Transverse colon (tissue), 4 donors: ENCODE measurements around the gene BACH2.

Source experiments
- CTCF ChIP-seq, 5 experiments: fragments of 200-600 bp in 3 of 5; fragments of 450-650 bp in 2 of 5; sonication (generic) in 3 of 5; IDR thresholded peaks; 1 replicate in 2 of 5; 2 replicates in 3 of 5; pipeline ENCODE4 v1.5.1; 2016 to 2017; ENCODE audit warnings: antibody characterized with exemption in 5 of 5, inconsistent platforms in 3 of 5, mild to moderate bottlenecking in 2 of 5, moderate library complexity in 1 of 5
- EP300 ChIP-seq: sonication (generic); formaldehyde crosslinking; IDR thresholded peaks from one replicate; pipeline ENCODE4 v1.6.1; 2017; ENCODE audit warnings: antibody characterized with exemption, low read depth
- POLR2A ChIP-seq: fragments of 450-650 bp; IDR thresholded peaks from one replicate; pipeline ENCODE4 v1.6.1; 2016; ENCODE audit warnings: antibody characterized with exemption, mild to moderate bottlenecking, moderate library complexity
- POLR2AphosphoS5 ChIP-seq, 3 donors: sonication (generic); formaldehyde crosslinking; IDR thresholded peaks; one replicate each; pipeline ENCODE4 v1.6.1; 2016; ENCODE audit warnings: antibody characterized with exemption in 3 of 3

GRCh38 chr6:89888871-89889270, 407.8 kb downstream of the BACH2 start:
- TF ChIP-seq POLR2A (no peak), CTCF (IDR thresholded peaks at IDR 0.05) (no peak), EP300 (no peak), POLR2AphosphoS5 (IDR thresholded peaks at IDR 0.05) (no peak)
